HEK293T (cell line): ENCODE results near the gene OCA2.

Experiments
- BHLHE40 ChIP-seq: fragments of 450-650 bp; IDR thresholded peaks from 2 replicates; pipeline ENCODE4 v1.6.1; 2016; ENCODE audit warnings: mild to moderate bottlenecking, moderate library complexity, borderline replicate concordance
- CTBP1 ChIP-seq: fragments of 450-650 bp; IDR thresholded peaks from 2 replicates; pipeline ENCODE4 v1.6.1; 2016; ENCODE audit warnings: borderline replicate concordance
- ELF4 ChIP-seq: fragments of 450-650 bp; IDR thresholded peaks from 2 replicates; pipeline ENCODE4 v1.6.1; 2017; ENCODE audit warnings: antibody characterized with exemption
- FOXA1 ChIP-seq: fragments of 450-650 bp; IDR thresholded peaks from 2 replicates; pipeline ENCODE4 v1.6.1; 2016; ENCODE audit warnings: mild to moderate bottlenecking
- FOXK2 ChIP-seq: fragments of 450-650 bp; IDR thresholded peaks from 2 replicates; pipeline ENCODE4 v1.6.1; 2016; ENCODE audit warnings: mild to moderate bottlenecking
- FOXM1 ChIP-seq: fragments of 450-650 bp; IDR thresholded peaks from 2 replicates; pipeline ENCODE4 v1.6.1; 2017; ENCODE audit warnings: mild to moderate bottlenecking, borderline replicate concordance
- L3MBTL2 ChIP-seq: fragments of 450-650 bp; conservative IDR thresholded peaks from 2 replicates; pipeline ENCODE4 v1.6.1; 2016; ENCODE audit warnings: mild to moderate bottlenecking
- LEF1 ChIP-seq: fragments of 450-650 bp; IDR thresholded peaks from 2 replicates; pipeline ENCODE4 v1.6.1; 2017; ENCODE audit warnings: mild to moderate bottlenecking, borderline replicate concordance
- NFRKB ChIP-seq: fragments of 450-650 bp; IDR thresholded peaks from 2 replicates; pipeline ENCODE4 v1.6.1; 2016; ENCODE audit warnings: mild to moderate bottlenecking, moderate library complexity
- SP1 ChIP-seq: fragments of 450-650 bp; IDR thresholded peaks from 2 replicates; pipeline ENCODE4 v1.6.1; 2017
- SUZ12 ChIP-seq: fragments of 450-650 bp; IDR thresholded peaks from 2 replicates; pipeline ENCODE4 v1.6.1; 2016; ENCODE audit warnings: mild to moderate bottlenecking
- TARDBP ChIP-seq: fragments of 450-650 bp; IDR thresholded peaks from 2 replicates; pipeline ENCODE4 v1.6.1; 2016
- TF ChIP-seq, protein P1 (sequence below): fragments of 450-650 bp; IDR thresholded peaks from 2 replicates; pipeline ENCODE4 v1.6.1; 2016

DNA sequence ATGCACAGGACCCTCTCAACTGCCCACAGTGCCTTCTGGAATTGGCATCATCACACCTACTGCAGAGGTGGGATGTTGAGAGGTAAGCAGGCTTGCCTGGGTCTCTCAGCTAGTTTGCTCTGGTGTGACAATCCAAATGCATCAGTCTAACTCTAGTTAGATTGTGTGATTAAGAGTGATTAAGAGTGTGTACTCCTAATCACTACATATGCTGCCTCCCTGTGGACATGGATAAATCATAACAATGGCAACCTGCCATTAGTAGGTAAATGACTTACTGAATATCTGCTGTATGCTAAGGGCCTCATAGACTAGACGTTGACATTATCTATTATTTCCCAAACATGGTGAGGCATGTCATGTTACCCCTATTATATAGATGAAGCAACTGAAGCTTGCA lies 342.1 kb downstream of the OCA2 start:
- TF ChIP-seq L3MBTL2 (no peak), LEF1 (no peak), FOXK2 (no peak), FOXM1 (no peak), NFRKB (no peak), SP1 (no peak), BHLHE40 (no peak), CTBP1 (no peak), FOXA1 (no peak), ELF4 (no peak), SUZ12 (no peak), TARDBP (no peak)
- TF ChIP-seq, protein P1, sequence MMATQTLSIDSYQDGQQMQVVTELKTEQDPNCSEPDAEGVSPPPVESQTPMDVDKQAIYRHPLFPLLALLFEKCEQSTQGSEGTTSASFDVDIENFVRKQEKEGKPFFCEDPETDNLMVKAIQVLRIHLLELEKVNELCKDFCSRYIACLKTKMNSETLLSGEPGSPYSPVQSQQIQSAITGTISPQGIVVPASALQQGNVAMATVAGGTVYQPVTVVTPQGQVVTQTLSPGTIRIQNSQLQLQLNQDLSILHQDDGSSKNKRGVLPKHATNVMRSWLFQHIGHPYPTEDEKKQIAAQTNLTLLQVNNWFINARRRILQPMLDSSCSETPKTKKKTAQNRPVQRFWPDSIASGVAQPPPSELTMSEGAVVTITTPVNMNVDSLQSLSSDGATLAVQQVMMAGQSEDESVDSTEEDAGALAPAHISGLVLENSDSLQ: no peak
